Lung (tissue), 12 donors: Measurements from ENCODE around the gene HDHD3. TPM values are rescaled to one million over a fixed set of nuclear protein-coding genes. Genes with fewer than 3 reads are reported as not detected.

ENCODE experiments used
- ATAC-seq: fragments of 200-7000 bp; cut with Tn5 transposase; one replicate; pipeline ENCODE4 v1.9.1; 2020; ENCODE audit warnings: moderate number of reproducible peaks; ENCODE audit not compliant: insufficient read depth, low FRiP score
- DNase-seq, 3 donors: peaks; one replicate each; pipeline ENCODE4 v3.0.0-alpha.2; 2013 to 2017
- H3K27ac ChIP-seq, 2 donors: one replicate each; pipeline ENCODE4 v1.5.1; 2013; ENCODE audit warnings: mild to moderate bottlenecking in 2 of 2, moderate library complexity in 2 of 2, control low read depth in 1 of 2, inconsistent platforms in 1 of 2, low read depth in 1 of 2, low read length in 1 of 2
- H3K27me3 ChIP-seq, 3 donors: one replicate each; pipeline ENCODE4 v1.5.1; 2013; ENCODE audit warnings: low read length in 2 of 3; ENCODE audit not compliant: control insufficient read depth in 3 of 3, insufficient read depth in 3 of 3
- H3K36me3 ChIP-seq, 4 donors: one replicate each; pipeline ENCODE4 v1.5.1; 2013; ENCODE audit warnings: low read length in 4 of 4, mild to moderate bottlenecking in 1 of 4, moderate library complexity in 1 of 4; ENCODE audit not compliant: control insufficient read depth in 4 of 4, insufficient read depth in 4 of 4
- H3K4me1 ChIP-seq, 5 donors: one replicate each; pipeline ENCODE4 v1.5.1; 2013; ENCODE audit warnings: low read length in 5 of 5, mild to moderate bottlenecking in 2 of 5, moderate library complexity in 1 of 5; ENCODE audit not compliant: control insufficient read depth in 5 of 5, insufficient read depth in 5 of 5
- H3K4me3 ChIP-seq: one replicate; pipeline ENCODE4 v1.5.1; 2013; ENCODE audit warnings: mild to moderate bottlenecking, control low read depth, moderate library complexity
- H3K9ac ChIP-seq, 2 donors: one replicate each; pipeline ENCODE4 v1.5.1; 2013; ENCODE audit warnings: low read length in 2 of 2, control low read depth in 1 of 2; ENCODE audit not compliant: insufficient read depth in 1 of 2
- H3K9me3 ChIP-seq, 4 donors: one replicate each; pipeline ENCODE4 v1.5.1; 2013; ENCODE audit warnings: low read length in 3 of 4, mild to moderate bottlenecking in 1 of 4, moderate library complexity in 1 of 4; ENCODE audit not compliant: control insufficient read depth in 4 of 4, insufficient read depth in 3 of 4
- WGBS, 2 donors: extraction: QIAGEN DNeasy Blood & Tissue Kit; methylation state at CpG; one replicate each; pipeline ENCODE4 v1.1.7; 2013; 5-methylcytosine and 5-hydroxymethylcytosine counted together
- polyA plus RNA-seq, 2 donors: library from polyadenylated mRNA; stranded (reverse); fragments of 200-250 nt; gene quantifications; one replicate each; pipeline ENCODE4 v1.2.1, GENCODE V29; 2013
- total RNA-seq, 2 donors: library from RNA; depleted of rRNA in 1 of 2; stranded (reverse); fragments of >200 nt in 1 of 2; gene quantifications; one replicate each; pipeline ENCODE4 v1.2.1, GENCODE V29; 2014 to 2021
- TF ChIP-seq, protein P1 (sequence below): IDR thresholded peaks from 2 replicates; pipeline ENCODE4 v1.5.1; 2012; ENCODE audit warnings: mild to moderate bottlenecking; ENCODE audit errors: control extremely low read depth, extremely low read depth
- donor health status: control.
- donor health status: control.
- donor health status: Bipolar disorder and iron deficiency.
- donor health status: healthy.
- donor health status: DM: yes; HTN: yes; CAD: no.

HDHD3 gene
- total and polyA plus RNA-seq, 4 donors: 17.0 to 21.1 (median 18.9) TPM

GRCh38 chr9:113417370-113417769 lies 40.6 kb upstream of the HDHD3 start:
- no peak overlapping the region for H3K27ac ChIP-seq
- TF ChIP-seq, protein P1, sequence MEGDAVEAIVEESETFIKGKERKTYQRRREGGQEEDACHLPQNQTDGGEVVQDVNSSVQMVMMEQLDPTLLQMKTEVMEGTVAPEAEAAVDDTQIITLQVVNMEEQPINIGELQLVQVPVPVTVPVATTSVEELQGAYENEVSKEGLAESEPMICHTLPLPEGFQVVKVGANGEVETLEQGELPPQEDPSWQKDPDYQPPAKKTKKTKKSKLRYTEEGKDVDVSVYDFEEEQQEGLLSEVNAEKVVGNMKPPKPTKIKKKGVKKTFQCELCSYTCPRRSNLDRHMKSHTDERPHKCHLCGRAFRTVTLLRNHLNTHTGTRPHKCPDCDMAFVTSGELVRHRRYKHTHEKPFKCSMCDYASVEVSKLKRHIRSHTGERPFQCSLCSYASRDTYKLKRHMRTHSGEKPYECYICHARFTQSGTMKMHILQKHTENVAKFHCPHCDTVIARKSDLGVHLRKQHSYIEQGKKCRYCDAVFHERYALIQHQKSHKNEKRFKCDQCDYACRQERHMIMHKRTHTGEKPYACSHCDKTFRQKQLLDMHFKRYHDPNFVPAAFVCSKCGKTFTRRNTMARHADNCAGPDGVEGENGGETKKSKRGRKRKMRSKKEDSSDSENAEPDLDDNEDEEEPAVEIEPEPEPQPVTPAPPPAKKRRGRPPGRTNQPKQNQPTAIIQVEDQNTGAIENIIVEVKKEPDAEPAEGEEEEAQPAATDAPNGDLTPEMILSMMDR: no peak
- no peaks in the 10 kb centered on the region for H3K4me1 ChIP-seq
- ATAC-seq: no peak
- H3K9ac ChIP-seq: no peak overlapping the region
- peak in 1 of 3 donors; percentile 3 for DNase-seq
- H3K36me3 ChIP-seq: no peaks in the 10 kb centered on the region
- WGBS, 2 donors: 75 to 82% methylated on average over 4 of the region's 4 CpGs
- no peaks in the 10 kb centered on the region for H3K9me3 ChIP-seq
- no peak overlapping the region for H3K4me3 ChIP-seq
- H3K27me3 ChIP-seq: no peaks in the 10 kb centered on the region

- DNase-seq (peak in 2 of 3 donors; percentile 20 to 46), ATAC-seq (no peak)
- Histone ChIP-seq H3K4me1 (peaks cover 0 to 1% (median 0%) of the 10 kb centered on the region in 5 donors), H3K4me3 (no peak overlapping the region), H3K9ac (no peak overlapping the region), H3K27ac (no peak overlapping the region), H3K9me3 (no peaks in the 10 kb centered on the region), H3K36me3 (no peaks in the 10 kb centered on the region), H3K27me3 (no peaks in the 10 kb centered on the region)
- TF ChIP-seq, protein P1: no peak
- WGBS, 2 donors: 35 to 39% methylated on average over 3 of the region's 3 CpGs
These were observed 39.4 kb upstream of the HDHD3 start for GRCh38 chr9:113416149-113416721.

DNA sequence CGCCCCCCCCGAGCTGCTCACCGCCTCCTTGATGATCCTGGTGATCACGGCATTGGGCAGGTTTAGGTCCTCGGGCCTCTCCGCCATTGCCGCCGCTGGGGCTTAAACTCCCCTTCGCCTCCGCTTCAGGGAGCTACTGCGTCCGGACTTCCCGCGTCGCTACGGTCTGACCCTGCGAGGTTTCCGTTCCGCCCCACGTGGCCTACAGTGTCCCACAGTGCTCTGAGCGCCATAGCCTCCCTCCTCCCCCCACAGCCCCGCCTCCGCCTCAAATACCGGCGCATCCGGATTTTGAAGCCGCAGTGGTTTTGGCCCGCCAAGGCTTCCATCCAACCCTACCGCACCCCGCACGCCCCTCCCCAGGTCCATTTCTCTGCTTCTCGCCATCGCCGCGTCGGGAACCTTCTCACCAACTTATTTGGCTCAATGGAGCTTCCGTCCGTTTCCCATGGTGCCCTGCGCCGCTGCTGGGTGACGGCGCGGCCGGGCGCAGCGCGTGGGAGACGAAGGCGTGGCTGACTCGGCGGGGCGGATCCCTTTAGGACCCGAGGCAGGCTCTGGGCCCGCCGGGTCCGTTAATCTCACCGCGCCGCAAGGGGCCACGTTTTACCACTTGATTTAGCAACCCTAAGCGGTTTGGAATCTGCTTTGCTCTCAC lies 33.5 kb upstream of the HDHD3 start, which contains the start of the genes C9orf43 and POLE3:
TSS of gene C9orf43 (plus strand) at position 541 of the 658 bp plus-strand sequence. CDS start 2,747 bp downstream, outside the sequence.
TSS of gene POLE3 (minus strand) at position 469 of the 658 bp plus-strand sequence. CDS start at position 87, 382 bp downstream.
- Histone ChIP-seq H3K27ac (peak within 1 kb of the TSS; percentile 91 to 95), H3K9ac (peak within 1 kb of the TSS; percentile 90 to 94), H3K27me3 (no peaks in the 10 kb centered on the region), H3K9me3 (no peaks in the 10 kb centered on the region), H3K36me3 (peaks cover 4 to 19% (median 11%) of the 10 kb centered on the region in 4 donors), H3K4me1 (peaks cover 0 to 9% (median 5%) of the 10 kb centered on the region in 5 donors), H3K4me3 (peak within 1 kb of the TSS; percentile 99)
- TF ChIP-seq, protein P1: no peak
- peak; percentile 96 to 98 (median 98) for DNase-seq
- peak; percentile 99 for ATAC-seq
- WGBS, 2 donors: 0% methylated on average over 61 of the region's 61 CpGs
